ENCODE results near the gene RAB11A. TPM values are rescaled to one million over a fixed set of nuclear protein-coding genes. Genes with fewer than 3 reads are reported as not detected.
A peak's percentile ranks its signal among the peaks of the same experiment; 100 is the strongest.

RAB11A gene
- total RNA-seq, 1 donor from 2014 or later: 204 TPM

DNA sequence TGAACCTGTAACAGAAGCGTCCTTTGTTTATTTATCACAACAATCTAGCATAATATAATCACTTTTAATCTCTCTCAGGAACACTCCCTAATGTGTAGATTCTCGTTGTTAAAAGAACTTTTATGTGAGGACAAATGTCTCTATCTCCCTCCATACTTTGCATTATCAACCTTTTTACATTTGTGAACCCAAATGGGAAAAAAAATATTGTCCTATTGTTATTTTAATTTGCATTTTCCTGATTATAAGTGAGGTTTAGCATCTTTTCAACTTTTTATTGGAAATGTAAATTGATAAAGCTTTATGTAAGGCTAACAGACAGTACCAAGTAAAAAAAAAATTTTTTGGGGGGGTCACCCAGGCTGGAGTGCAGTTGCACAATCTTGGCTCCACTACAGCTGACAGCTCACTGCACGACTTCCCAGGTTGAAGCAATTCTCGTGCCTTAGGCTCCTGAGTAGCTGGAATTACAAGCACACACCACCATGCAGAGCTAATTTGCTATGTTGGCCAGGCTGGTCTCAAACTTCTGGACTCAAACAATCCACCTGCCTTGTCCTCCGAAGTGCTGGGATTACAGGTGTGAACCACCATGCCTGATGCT lies 44.2 kb upstream of the RAB11A start:
- peaks cover 17% of the 10 kb centered on the region for H3K4me1 Mint-ChIP-seq
- H3K9me3 Mint-ChIP-seq: no peaks in the 10 kb centered on the region
- TF ChIP-seq, protein P1, sequence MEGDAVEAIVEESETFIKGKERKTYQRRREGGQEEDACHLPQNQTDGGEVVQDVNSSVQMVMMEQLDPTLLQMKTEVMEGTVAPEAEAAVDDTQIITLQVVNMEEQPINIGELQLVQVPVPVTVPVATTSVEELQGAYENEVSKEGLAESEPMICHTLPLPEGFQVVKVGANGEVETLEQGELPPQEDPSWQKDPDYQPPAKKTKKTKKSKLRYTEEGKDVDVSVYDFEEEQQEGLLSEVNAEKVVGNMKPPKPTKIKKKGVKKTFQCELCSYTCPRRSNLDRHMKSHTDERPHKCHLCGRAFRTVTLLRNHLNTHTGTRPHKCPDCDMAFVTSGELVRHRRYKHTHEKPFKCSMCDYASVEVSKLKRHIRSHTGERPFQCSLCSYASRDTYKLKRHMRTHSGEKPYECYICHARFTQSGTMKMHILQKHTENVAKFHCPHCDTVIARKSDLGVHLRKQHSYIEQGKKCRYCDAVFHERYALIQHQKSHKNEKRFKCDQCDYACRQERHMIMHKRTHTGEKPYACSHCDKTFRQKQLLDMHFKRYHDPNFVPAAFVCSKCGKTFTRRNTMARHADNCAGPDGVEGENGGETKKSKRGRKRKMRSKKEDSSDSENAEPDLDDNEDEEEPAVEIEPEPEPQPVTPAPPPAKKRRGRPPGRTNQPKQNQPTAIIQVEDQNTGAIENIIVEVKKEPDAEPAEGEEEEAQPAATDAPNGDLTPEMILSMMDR (IDR thresholded peaks at IDR 0.05; ENCODE audit: unreplicated experiment): no peak
- H3K36me3 Mint-ChIP-seq: no peaks in the 10 kb centered on the region
- H3K4me3 Mint-ChIP-seq: no peak overlapping the region
- H3K27ac Mint-ChIP-seq: no peak overlapping the region
- no peak for DNase-seq (ENCODE audit: low spot score in 2 of 2, unreplicated experiment in 2 of 2)
- no peaks in the 10 kb centered on the region for H3K27me3 Mint-ChIP-seq (ENCODE audit: low read depth)

DNA sequence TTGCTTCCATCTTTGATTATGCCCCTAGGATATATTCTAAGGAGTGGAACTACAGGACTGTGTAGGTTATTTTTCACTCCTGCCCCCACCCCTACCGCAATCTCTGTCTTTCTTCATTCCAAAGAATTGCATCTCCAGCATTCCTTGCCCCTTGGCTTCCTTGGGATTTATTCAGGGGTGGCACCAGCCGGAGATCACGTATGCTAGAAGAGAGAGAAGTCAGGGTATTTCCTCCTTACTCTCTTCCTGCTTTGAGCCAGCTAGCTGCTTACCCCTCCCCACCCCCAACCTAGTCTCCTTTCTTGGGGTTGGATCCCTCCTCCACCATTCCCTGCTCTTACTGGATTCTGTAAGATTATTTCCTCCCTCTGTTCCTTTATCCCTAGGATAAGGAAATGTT lies 42.2 kb upstream of the RAB11A start:
- Mint-ChIP-seq H3K4me3 (peak overlapping the region; percentile 21), H3K9me3 (no peaks in the 10 kb centered on the region), H3K27me3 (ENCODE audit: low read depth) (no peaks in the 10 kb centered on the region), H3K4me1 (peaks cover 16% of the 10 kb centered on the region), H3K36me3 (no peaks in the 10 kb centered on the region), H3K27ac (peak overlapping the region; percentile 88)
- DNase-seq (ENCODE audit: low spot score in 2 of 2, unreplicated experiment in 2 of 2): no peak
- TF ChIP-seq, protein P1 (IDR thresholded peaks at IDR 0.05; ENCODE audit: unreplicated experiment): no peak

DNA sequence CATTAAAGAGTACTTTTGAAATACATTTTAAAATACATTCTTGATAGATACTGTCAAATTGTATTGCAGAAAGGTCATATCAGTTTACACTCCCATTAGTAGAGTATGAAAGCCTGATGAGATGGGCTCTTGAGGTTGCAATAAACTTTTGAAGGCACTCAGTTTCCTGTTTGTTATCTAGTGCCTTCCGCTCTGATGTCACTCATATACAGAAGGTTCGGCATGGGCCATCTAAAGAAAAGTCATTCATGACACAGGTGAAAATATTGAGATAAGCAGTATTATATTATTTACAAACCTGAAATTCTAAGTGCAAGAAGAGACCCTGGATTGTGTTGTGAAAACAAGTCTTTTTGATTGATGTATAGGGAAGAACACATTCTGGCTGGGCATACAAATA lies 40.7 kb upstream of the RAB11A start:
- TF ChIP-seq, protein P1 (IDR thresholded peaks at IDR 0.05; ENCODE audit: unreplicated experiment): no peak
- H3K27me3 Mint-ChIP-seq (ENCODE audit: low read depth): no peaks in the 10 kb centered on the region
- no peak overlapping the region for H3K27ac Mint-ChIP-seq
- peaks cover 25% of the 10 kb centered on the region for H3K4me1 Mint-ChIP-seq
- H3K4me3 Mint-ChIP-seq: no peak overlapping the region
- DNase-seq (ENCODE audit: low spot score in 2 of 2, unreplicated experiment in 2 of 2): no peak
- no peaks in the 10 kb centered on the region for H3K9me3 Mint-ChIP-seq
- no peaks in the 10 kb centered on the region for H3K36me3 Mint-ChIP-seq

DNA sequence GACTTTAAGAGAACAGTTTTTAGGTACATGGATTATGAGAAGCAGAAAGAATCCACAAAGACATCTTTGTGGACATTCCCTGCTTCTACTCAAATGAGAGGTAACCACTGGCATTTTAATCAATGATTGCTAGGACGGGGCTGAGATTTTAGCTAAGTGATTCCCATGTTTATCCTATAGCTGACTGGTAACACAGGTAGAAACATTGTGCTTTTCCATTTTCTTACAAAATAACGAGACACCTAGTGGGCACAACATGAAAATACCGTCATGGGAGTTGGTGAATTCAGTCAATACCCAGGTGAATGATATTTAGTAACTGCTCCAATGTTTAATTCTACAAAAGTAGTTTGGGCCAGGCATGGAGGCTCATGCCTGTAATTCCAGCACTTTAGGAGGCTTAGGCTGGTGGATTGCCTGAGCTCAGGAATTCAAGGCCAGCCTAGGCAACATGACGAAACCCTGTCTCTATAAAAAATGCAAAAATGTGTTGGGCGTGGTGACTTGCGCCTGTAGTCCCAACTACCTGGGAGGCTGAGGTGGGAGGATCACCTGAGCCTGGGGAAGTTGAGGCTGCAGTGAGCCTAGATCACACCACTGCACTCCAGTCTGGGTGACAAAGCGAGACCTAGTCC lies 40.0 kb upstream of the RAB11A start:
- H3K9me3 Mint-ChIP-seq: no peaks in the 10 kb centered on the region
- TF ChIP-seq, protein P1 (IDR thresholded peaks at IDR 0.05; ENCODE audit: unreplicated experiment): peak; percentile 54
- DNase-seq (ENCODE audit: low spot score in 2 of 2, unreplicated experiment in 2 of 2): no peak
- H3K4me1 Mint-ChIP-seq: peaks cover 24% of the 10 kb centered on the region
- H3K36me3 Mint-ChIP-seq: no peaks in the 10 kb centered on the region
- no peaks in the 10 kb centered on the region for H3K27me3 Mint-ChIP-seq (ENCODE audit: low read depth)
- H3K4me3 Mint-ChIP-seq: no peak overlapping the region
- H3K27ac Mint-ChIP-seq: no peak overlapping the region

DNA sequence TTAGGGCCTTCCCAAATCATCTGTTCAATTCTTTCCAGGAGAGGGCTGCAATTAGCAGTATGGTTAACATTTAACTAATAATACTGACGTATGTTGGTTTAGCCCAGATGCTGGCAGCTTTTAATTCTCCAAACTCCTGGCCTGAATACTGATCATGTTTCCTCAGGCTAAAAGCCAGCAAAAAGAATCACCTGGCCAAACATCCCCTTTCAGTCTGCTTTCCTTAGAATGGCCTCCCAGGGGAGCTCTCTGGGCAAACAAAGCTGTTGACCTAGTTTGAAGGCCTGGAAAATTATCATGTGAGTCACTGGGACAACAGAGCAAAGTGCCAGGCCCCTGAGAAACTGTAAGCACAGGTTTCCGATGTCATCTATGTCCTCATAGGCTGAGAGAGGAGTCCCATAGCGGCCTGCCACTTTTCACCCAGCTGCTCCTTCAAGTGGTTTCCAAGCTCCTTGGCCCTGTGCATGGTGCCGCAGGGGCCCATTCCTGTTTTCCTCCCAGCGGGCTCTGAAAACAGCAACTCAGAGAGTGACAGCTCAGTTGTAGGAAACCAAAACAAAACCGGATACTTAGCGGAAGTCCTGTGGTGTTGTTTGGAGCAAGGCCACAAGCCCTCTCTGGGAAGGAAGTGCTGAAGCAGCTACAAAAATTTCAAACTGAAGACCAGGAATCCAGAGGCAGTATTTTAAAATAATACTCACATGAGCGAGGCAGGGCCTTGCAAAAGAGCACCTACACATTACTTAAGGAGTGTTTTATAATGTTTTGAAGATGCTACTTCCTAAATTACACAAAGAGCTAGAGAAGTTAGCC lies 36.5 kb upstream of the RAB11A start:
- H3K36me3 Mint-ChIP-seq: no peaks in the 10 kb centered on the region
- no peaks in the 10 kb centered on the region for H3K27me3 Mint-ChIP-seq (ENCODE audit: low read depth)
- H3K4me1 Mint-ChIP-seq: peaks cover 13% of the 10 kb centered on the region
- DNase-seq (ENCODE audit: low spot score in 2 of 2, unreplicated experiment in 2 of 2): no peak
- H3K4me3 Mint-ChIP-seq: no peak overlapping the region
- TF ChIP-seq, protein P1 (IDR thresholded peaks at IDR 0.05; ENCODE audit: unreplicated experiment): no peak
- H3K9me3 Mint-ChIP-seq: no peaks in the 10 kb centered on the region
- H3K27ac Mint-ChIP-seq: peak overlapping the region; percentile 91
